WTC11 (cell line): ENCODE data around the gene HDGF.

Source experiments
- NFYB ChIP-seq: sonication (generic); formaldehyde crosslinking; conservative IDR thresholded peaks from 2 replicates; pipeline ENCODE4 v1.8.0; 2022; ENCODE audit warnings: low read depth, missing genetic modification reagents
- TF ChIP-seq, protein P1 (sequence below): fragments of 200-600 bp; IDR thresholded peaks from 2 replicates; pipeline ENCODE4 v1.8.0; 2022; ENCODE audit warnings: antibody characterized with exemption
- TF ChIP-seq, protein P2 (sequence below): sonication (generic); formaldehyde crosslinking; IDR thresholded peaks from 2 replicates; pipeline ENCODE4 v1.8.0; 2022; ENCODE audit warnings: mild to moderate bottlenecking, missing genetic modification reagents

DNA sequence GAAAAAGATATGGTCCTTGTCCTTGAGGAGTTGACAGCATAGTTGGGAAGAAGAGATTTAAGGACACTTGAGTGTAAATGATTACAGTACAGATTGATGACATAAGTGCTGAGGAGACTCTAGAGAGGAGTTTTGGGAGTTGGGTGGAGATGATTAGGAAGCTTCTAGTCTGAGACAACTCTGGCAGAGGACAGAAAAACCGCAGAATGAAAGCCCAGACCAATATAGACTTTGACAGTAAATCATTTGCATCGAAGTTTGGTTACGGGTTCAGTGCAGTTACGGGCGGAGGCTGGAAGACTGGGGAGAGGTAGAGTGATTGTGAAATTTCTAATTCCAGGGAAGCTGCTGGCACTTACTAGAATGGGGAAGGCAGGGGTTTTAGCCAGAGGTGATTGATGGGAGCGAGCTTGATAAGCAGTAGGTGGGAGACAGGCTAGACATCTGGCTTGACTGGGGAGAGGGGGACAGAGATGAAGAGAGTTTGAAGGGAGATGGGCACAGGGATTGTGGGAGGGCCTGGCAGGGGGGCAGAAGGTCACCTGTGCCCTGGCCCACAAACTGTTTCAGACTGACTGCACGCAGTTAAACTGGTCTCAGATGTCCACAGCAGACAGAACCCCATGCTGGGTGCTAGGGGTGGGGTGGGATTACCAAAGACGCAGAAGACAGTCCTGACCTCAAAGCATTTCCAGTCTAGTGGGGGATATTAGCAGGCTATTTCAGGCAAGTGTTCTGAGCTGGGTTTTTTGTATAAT, 45.0 kb upstream of the HDGF start:
- TF ChIP-seq, protein P1, sequence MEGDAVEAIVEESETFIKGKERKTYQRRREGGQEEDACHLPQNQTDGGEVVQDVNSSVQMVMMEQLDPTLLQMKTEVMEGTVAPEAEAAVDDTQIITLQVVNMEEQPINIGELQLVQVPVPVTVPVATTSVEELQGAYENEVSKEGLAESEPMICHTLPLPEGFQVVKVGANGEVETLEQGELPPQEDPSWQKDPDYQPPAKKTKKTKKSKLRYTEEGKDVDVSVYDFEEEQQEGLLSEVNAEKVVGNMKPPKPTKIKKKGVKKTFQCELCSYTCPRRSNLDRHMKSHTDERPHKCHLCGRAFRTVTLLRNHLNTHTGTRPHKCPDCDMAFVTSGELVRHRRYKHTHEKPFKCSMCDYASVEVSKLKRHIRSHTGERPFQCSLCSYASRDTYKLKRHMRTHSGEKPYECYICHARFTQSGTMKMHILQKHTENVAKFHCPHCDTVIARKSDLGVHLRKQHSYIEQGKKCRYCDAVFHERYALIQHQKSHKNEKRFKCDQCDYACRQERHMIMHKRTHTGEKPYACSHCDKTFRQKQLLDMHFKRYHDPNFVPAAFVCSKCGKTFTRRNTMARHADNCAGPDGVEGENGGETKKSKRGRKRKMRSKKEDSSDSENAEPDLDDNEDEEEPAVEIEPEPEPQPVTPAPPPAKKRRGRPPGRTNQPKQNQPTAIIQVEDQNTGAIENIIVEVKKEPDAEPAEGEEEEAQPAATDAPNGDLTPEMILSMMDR: no peak
- TF ChIP-seq, protein P2, sequence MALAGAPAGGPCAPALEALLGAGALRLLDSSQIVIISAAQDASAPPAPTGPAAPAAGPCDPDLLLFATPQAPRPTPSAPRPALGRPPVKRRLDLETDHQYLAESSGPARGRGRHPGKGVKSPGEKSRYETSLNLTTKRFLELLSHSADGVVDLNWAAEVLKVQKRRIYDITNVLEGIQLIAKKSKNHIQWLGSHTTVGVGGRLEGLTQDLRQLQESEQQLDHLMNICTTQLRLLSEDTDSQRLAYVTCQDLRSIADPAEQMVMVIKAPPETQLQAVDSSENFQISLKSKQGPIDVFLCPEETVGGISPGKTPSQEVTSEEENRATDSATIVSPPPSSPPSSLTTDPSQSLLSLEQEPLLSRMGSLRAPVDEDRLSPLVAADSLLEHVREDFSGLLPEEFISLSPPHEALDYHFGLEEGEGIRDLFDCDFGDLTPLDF (CRISPR knock-in tag): no peak
- no peak for TF ChIP-seq NFYB (CRISPR knock-in tag)
